NB4 (cell line): Measurements from ENCODE around the gene STX12.

ENCODE experiments used
- DNase-seq: peaks from one replicate; pipeline ENCODE4 v3.0.0; 2010; ENCODE audit warnings: low read depth
- H3K4me3 ChIP-seq: one replicate; pipeline ENCODE4 v1.5.1; 2011; ENCODE audit warnings: mild to moderate bottlenecking, low read depth, low read length, moderate library complexity
- CTCF ChIP-seq: IDR thresholded peaks from one replicate; pipeline ENCODE4 v1.5.1; 2012; ENCODE audit warnings: low read depth, low read length
- MAX ChIP-seq: IDR thresholded peaks from 2 replicates; pipeline ENCODE4 v1.6.1; 2011; ENCODE audit warnings: low read depth, low read length
- MYC ChIP-seq: IDR thresholded peaks from 2 replicates; pipeline ENCODE4 v1.6.1; 2011; ENCODE audit warnings: low read depth, low read length
- POLR2A ChIP-seq: IDR thresholded peaks from 2 replicates; pipeline ENCODE4 v1.6.1; 2011; ENCODE audit warnings: mild to moderate bottlenecking; ENCODE audit not compliant: insufficient read length; ENCODE audit errors: extremely low read depth

The STX12 gene

GRCh38 chr1:27755865-27756264 lies 17.2 kb upstream of the STX12 start:
- no peak for TF ChIP-seq CTCF
- no peak for TF ChIP-seq MAX
- no peak for TF ChIP-seq POLR2A
- no peak for TF ChIP-seq MYC
- no peak for DNase-seq
- H3K4me3 ChIP-seq = no peak overlapping the region

GRCh38 chr1:27759236-27759635 lies 13.8 kb upstream of the STX12 start:
- H3K4me3 ChIP-seq = no peak overlapping the region
- no peak for DNase-seq
- no peak for TF ChIP-seq POLR2A

GRCh38 chr1:27760426-27760825 lies 12.6 kb upstream of the STX12 start:
- DNase-seq = no peak
- TF ChIP-seq MAX = no peak
- TF ChIP-seq CTCF = no peak
- no peak for TF ChIP-seq POLR2A
- TF ChIP-seq MYC = no peak
- no peak overlapping the region for H3K4me3 ChIP-seq

- TF ChIP-seq POLR2A = no peak
- no peak for TF ChIP-seq MAX
- TF ChIP-seq MYC = no peak
- no peak for TF ChIP-seq CTCF
- DNase-seq = no peak
- no peak overlapping the region for H3K4me3 ChIP-seq
These were observed 11.0 kb upstream of the STX12 start for GRCh38 chr1:27762033-27762432.

- no peak overlapping the region for H3K4me3 ChIP-seq
- no peak for DNase-seq
- TF ChIP-seq POLR2A (no peak), CTCF (no peak), MAX (no peak), MYC (no peak)
These were observed 9.7 kb upstream of the STX12 start for GRCh38 chr1:27763358-27763757.

GRCh38 chr1:27770293-27770830 lies 2.7 kb upstream of the STX12 start:
- no peak overlapping the region for H3K4me3 ChIP-seq
- TF ChIP-seq MAX = no peak
- TF ChIP-seq MYC = no peak
- no peak for TF ChIP-seq POLR2A
- no peak for TF ChIP-seq CTCF
- DNase-seq = no peak
